Heart left ventricle (tissue), 16 donors: ENCODE data around the gene FXYD1. TPM values are rescaled to one million over a fixed set of nuclear protein-coding genes. Genes with fewer than 3 reads are reported as not detected.

Experiments
- ATAC-seq, 4 donors: fragments of 200-7000 bp; cut with Tn5 transposase; one replicate each; pipeline ENCODE4 v1.9.1; 2020 to 2022; ENCODE audit warnings: moderate library complexity in 4 of 4, mild to moderate bottlenecking in 3 of 4, moderate number of reproducible peaks in 1 of 4
- DNase-seq, 5 donors: peaks; one replicate each; pipeline ENCODE4 v3.0.0-alpha.2; 2020
- H3K27ac ChIP-seq, 12 donors: fragments of 200-600 bp; sonication (generic) in 4 of 12; one replicate each; pipeline versions ENCODE4 v1.5.0 to v1.8.0; 2016 to 2022; ENCODE audit warnings: mild to moderate bottlenecking in 2 of 12
- H3K27me3 ChIP-seq, 9 donors: fragments of 200-600 bp; sonication (generic) in 2 of 9; one replicate each; pipeline versions ENCODE4 v1.5.1 to v1.8.0; 2016 to 2022; ENCODE audit warnings: mild to moderate bottlenecking in 3 of 9
- H3K36me3 ChIP-seq, 9 donors: fragments of 200-600 bp; sonication (generic) in 2 of 9; one replicate each; pipeline versions ENCODE4 v1.5.0 to v1.8.0; 2018 to 2022; ENCODE audit warnings: mild to moderate bottlenecking in 2 of 9
- H3K4me1 ChIP-seq, 12 donors: fragments of 200-600 bp; sonication (generic) in 4 of 12; one replicate each; pipeline versions ENCODE4 v1.5.0 to v1.8.0; 2016 to 2022; ENCODE audit warnings: mild to moderate bottlenecking in 3 of 12
- H3K4me3 ChIP-seq, 12 donors: fragments of 200-600 bp; sonication (generic) in 4 of 12; one replicate each; pipeline versions ENCODE4 v1.5.0 to v1.8.0; 2017 to 2022; ENCODE audit warnings: mild to moderate bottlenecking in 9 of 12, moderate library complexity in 4 of 12
- H3K9me3 ChIP-seq, 12 donors: fragments of 200-600 bp; sonication (generic) in 4 of 12; one replicate each; pipeline versions ENCODE4 v1.5.0 to v1.8.0; 2016 to 2022; ENCODE audit warnings: mild to moderate bottlenecking in 1 of 12
- CTCF ChIP-seq, 12 donors: fragments of 200-600 bp; sonication (generic) in 4 of 12; IDR thresholded peaks; one replicate each; pipeline versions ENCODE4 v1.5.0 to v1.8.0; 2018 to 2022; ENCODE audit warnings: antibody characterized with exemption in 12 of 12, mild to moderate bottlenecking in 5 of 12
- POLR2A ChIP-seq, 2 donors: fragments of 450-650 bp; IDR thresholded peaks; one replicate each; pipeline ENCODE4 v1.6.1; 2017; ENCODE audit warnings: antibody characterized with exemption in 2 of 2, mild to moderate bottlenecking in 2 of 2, moderate library complexity in 2 of 2
- WGBS, 4 donors: extraction: QIAGEN DNeasy Blood & Tissue Kit in 2 of 4; methylation state at CpG; one replicate each; pipeline versions ENCODE4 v1.1.5 to v1.1.7; 2013 to 2018; 5-methylcytosine and 5-hydroxymethylcytosine counted together
- intact Hi-C, 10 donors: fragments of 100-400 bp; cut with DNase I; formaldehyde crosslinking; loops; one replicate each; pipeline versions ENCODE4 v1.11.1 to v1.14.2; 2022
- polyA plus RNA-seq, 2 donors: library from polyadenylated mRNA; stranded (reverse); fragments of 200-250 nt; gene quantifications; one replicate each; pipeline ENCODE4 v1.2.3, GENCODE V29; 2013
- total RNA-seq, 9 donors: library from RNA; depleted of rRNA in 2 of 9; stranded (reverse); fragments of >200 nt in 2 of 9; fragmentation: NEBNext Ultra II Directional in 3 of 9; extraction: Animal tissue kit (Norgen Biotek cat#: 25700) in 3 of 9; gene quantifications; one replicate each; pipeline versions ENCODE4 v1.1.0 to v1.2.4, GENCODE V29; 2016 to 2023
- donor health status: ischemic (EF 13 %, LVEDD 7.1; RV severe dilation, severe dysfunction).
- donor health status: healthy with polysubstance abuse.
- donor health status: DM: no; HTN: yes; CAD: no.
- donor health status: DM: no; HTN: no; CAD: no.
- donor health status: ischemic (EF 25% LVEDD 6.9; RV normal size, moderate dysfunction).
- donor health status: ischemic (EF 25% LVEDD 5.7; RV mildly dilated, moderate dysfunction).
- donor health status: healthy.
- donor health status: DM: yes; HTN: yes; CAD: no.
- donor health status: ischemic (EF 35%, LVEDD 5.7; RV mildly dilated, moderate dysfunction).
- donor health status: nonischemic (EF 11% LVEDD 7.7; RV severe dilation, severe dysfunction).
- donor health status: DM: yes; HTN: yes; CAD: no.
- donor health status: PGD.
- donor health status: ischemic (EF 29% LVEDD 5.4; RV normal size, mild dysfunction).
- donor health status: nonischemic (EF 23%, LVEDD 6.1; RV moderate dilation, normal function).

The FXYD1 gene
- total and polyA plus RNA-seq, 11 donors, result 129 to 631 (median 412) TPM

- Histone ChIP-seq H3K4me1 (peaks cover 0 to 7% (median 3%) of the 10 kb centered on the region in 12 donors), H3K27ac (no peak overlapping the region), H3K27me3 (peaks cover 0 to 3% (median 0%) of the 10 kb centered on the region in 9 donors), H3K4me3 (no peak overlapping the region), H3K9me3 (peaks cover 0 to 36% (median 11%) of the 10 kb centered on the region in 12 donors), H3K36me3 (peaks cover 0 to 90% (median 64%) of the 10 kb centered on the region in 9 donors)
- ATAC-seq (no peak), DNase-seq (no peak)
- WGBS, 4 donors, result 91 to 96% (median 93%) methylated on average over 9 of the region's 9 CpGs
- intact Hi-C loops, result no loop called here
- TF ChIP-seq POLR2A (IDR thresholded peaks at IDR 0.05) (no peak), CTCF (IDR thresholded peaks at IDR 0.05) (no peak)
Measured at GRCh38 chr19:35160629-35161433, 22.2 kb downstream of the FXYD1 start.

GRCh38 chr19:35161434-35161743, 22.8 kb downstream of the FXYD1 start:
- WGBS, 4 donors, result 86 to 98% (median 91%) methylated on average over 2 of the region's 2 CpGs
- intact Hi-C loops, result no loop called here
- Histone ChIP-seq H3K27ac (no peak overlapping the region), H3K4me1 (peaks cover 0 to 1% (median 0%) of the 10 kb centered on the region in 12 donors), H3K4me3 (no peak overlapping the region), H3K9me3 (peaks cover 0 to 41% (median 17%) of the 10 kb centered on the region in 12 donors), H3K36me3 (peaks cover 0 to 95% (median 70%) of the 10 kb centered on the region in 9 donors), H3K27me3 (no peaks in the 10 kb centered on the region)
- ATAC-seq (no peak), DNase-seq (no peak)
- TF ChIP-seq CTCF (IDR thresholded peaks at IDR 0.05) (no peak), POLR2A (IDR thresholded peaks at IDR 0.05) (no peak)

- 79 to 87% (median 81%) methylated on average over 6 of the region's 6 CpGs for WGBS, 4 donors
- DNase-seq, result no peak
Measured at GRCh38 chr19:35162471-35163326, 24.1 kb downstream of the FXYD1 start.

More at GRCh38 chr19:35162471-35163326, 24.1 kb downstream of the FXYD1 start:
- intact Hi-C loops, result no loop called here
- H3K36me3 ChIP-seq, result peaks cover 0 to 98% (median 74%) of the 10 kb centered on the region in 9 donors
- no peak for ATAC-seq
- TF ChIP-seq POLR2A (IDR thresholded peaks at IDR 0.05) (no peak), CTCF (IDR thresholded peaks at IDR 0.05) (no peak)
- H3K4me3 ChIP-seq, result no peak overlapping the region
- H3K4me1 ChIP-seq, result peaks cover 0 to 13% (median 0%) of the 10 kb centered on the region in 12 donors
- H3K9me3 ChIP-seq, result peaks cover 0 to 47% (median 21%) of the 10 kb centered on the region in 12 donors
- no peak overlapping the region for H3K27ac ChIP-seq
- no peaks in the 10 kb centered on the region for H3K27me3 ChIP-seq
